NCI-H2029 treated with DMSO at 0.1 percent for 48 hours (cell line): ENCODE measurements around the gene ZNF593OS.

ENCODE experiments used
- DNase-seq: peaks from one replicate; lab custom pipeline; 2025; lab: John Stamatoyannopoulos, UW

ZNF593OS gene

GRCh38 chr1:26125946-26126320, 45.7 kb downstream of the ZNF593OS start:
- no peak for DNase-seq

DNA sequence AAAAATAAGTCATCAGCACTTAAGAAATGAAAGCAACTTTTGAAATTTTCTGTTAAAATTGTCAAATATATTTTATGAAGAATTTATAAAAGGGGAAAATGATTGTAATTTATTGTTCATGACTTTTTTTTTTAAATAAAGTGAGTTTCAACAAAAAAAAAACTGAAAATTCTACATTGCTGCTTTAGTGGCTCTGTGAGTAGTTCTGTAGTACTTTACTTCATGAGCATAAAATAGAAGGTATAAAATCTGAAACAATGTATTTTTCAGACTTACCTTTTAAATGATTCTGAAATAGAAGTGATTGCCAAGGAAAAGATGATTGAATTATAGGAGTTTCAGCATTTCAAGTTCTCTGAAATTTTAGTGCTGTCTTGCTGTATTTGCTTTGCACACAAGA, 46.2 kb downstream of the ZNF593OS start:
- no peak for DNase-seq

- no peak for DNase-seq
Measured at GRCh38 chr1:26124418-26125331, 47.0 kb downstream of the ZNF593OS start.

GRCh38 chr1:26122988-26123973, 48.4 kb downstream of the ZNF593OS start:
- no peak for DNase-seq

GRCh38 chr1:26121854-26122773, 49.5 kb downstream of the ZNF593OS start:
- DNase-seq, result no peak

DNA sequence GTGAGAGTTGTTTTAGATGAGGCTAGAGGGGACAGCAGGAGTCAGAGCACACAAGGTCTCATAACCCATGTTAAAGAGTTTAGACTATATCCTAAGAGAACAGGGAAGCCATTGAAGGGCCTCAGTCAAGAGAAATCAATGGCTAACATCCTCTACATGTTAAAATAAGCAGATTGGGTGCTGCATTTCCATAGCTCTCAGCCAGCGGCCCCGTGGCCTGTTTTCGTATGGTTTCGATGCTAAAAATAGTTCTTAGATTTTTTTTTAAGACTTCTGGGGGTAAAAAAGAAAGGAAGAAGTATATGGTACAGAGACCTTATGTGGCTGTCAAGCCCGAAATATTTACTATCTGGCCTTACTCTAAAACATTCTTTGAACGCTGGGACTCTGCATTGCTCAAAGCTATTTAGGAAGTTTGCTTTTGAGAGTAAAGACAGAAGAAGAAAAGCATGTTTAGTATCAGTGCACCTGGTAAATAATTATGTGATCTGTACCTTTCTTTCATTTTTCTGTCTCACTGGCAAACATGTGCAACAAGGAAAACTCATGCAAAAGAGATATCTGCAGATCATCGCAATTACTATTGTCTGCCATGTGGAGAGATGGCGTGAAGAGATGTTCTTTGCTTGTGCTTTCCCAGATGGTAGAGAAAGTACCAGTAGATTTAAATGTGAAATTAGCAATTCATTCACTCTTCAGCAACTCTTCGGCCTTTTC, 51.6 kb downstream of the ZNF593OS start:
- no peak for DNase-seq
